HUES64 (cell line): ENCODE results near the gene HEBP1.

Source experiments
- H3K27ac ChIP-seq: 2 replicates; pipeline ENCODE4 v1.7.0; 2013; ENCODE audit warnings: low read depth, low read length, inconsistent platforms
- H3K27me3 ChIP-seq: 2 replicates; pipeline ENCODE4 v1.6.1; 2013; ENCODE audit warnings: mild to moderate bottlenecking, low read length; ENCODE audit not compliant: insufficient read depth
- H3K36me3 ChIP-seq: 2 replicates; pipeline ENCODE4 v1.6.1; 2013; ENCODE audit warnings: mild to moderate bottlenecking, low read length; ENCODE audit not compliant: insufficient read depth
- H3K4me1 ChIP-seq: 2 replicates; pipeline ENCODE4 v1.6.1; 2013; ENCODE audit warnings: mild to moderate bottlenecking, low read length, moderate library complexity; ENCODE audit not compliant: insufficient read depth
- H3K4me3 ChIP-seq: 2 replicates; pipeline ENCODE4 v1.5.1; 2013; ENCODE audit warnings: mild to moderate bottlenecking, low read length, moderate library complexity
- H3K9ac ChIP-seq: 2 replicates; pipeline ENCODE4 v1.6.1; 2013; ENCODE audit warnings: mild to moderate bottlenecking, low read depth, low read length
- H3K9me3 ChIP-seq: 2 replicates; pipeline ENCODE4 v1.6.1; 2013; ENCODE audit warnings: low read depth, low read length; ENCODE audit not compliant: insufficient read depth
- WGBS: fragments of 150-250, 120-280 bp; methylation state at CpG from one replicate; pipeline ENCODE4 v1.1.7; 2013; ENCODE audit warnings: missing lambda C conversion rate; 5-methylcytosine and 5-hydroxymethylcytosine counted together

Gene HEBP1

GRCh38 chr12:12976366-12976765 is 23.7 kb downstream of the HEBP1 start:
- Histone ChIP-seq H3K9ac (no peak overlapping the region), H3K27me3 (no peaks in the 10 kb centered on the region), H3K4me3 (no peak overlapping the region), H3K27ac (no peak overlapping the region), H3K36me3 (peaks cover 53% of the 10 kb centered on the region), H3K4me1 (no peaks in the 10 kb centered on the region; the same call in 1 of the 2 replicates), H3K9me3 (peaks cover 7% of the 10 kb centered on the region; the same call in 1 of the 2 replicates)
- WGBS = 98% methylated on average over 2 of the region's 2 CpGs

- Histone ChIP-seq H3K27me3 (no peaks in the 10 kb centered on the region), H3K36me3 (peaks cover 45% of the 10 kb centered on the region), H3K9me3 (peaks cover 7% of the 10 kb centered on the region; the same call in 1 of the 2 replicates), H3K4me1 (no peaks in the 10 kb centered on the region; the same call in 1 of the 2 replicates), H3K27ac (no peak overlapping the region), H3K9ac (no peak overlapping the region), H3K4me3 (no peak overlapping the region)
- 84% methylated on average over 14 of the region's 14 CpGs for WGBS
These were observed 24.6 kb downstream of the HEBP1 start for GRCh38 chr12:12975322-12976077.

GRCh38 chr12:12974211-12974610 is 25.9 kb downstream of the HEBP1 start:
- no peaks in the 10 kb centered on the region for H3K27me3 ChIP-seq
- no peak overlapping the region for H3K4me3 ChIP-seq
- no peaks in the 10 kb centered on the region for H3K4me1 ChIP-seq
- peaks cover 7% of the 10 kb centered on the region; the same call in 1 of the 2 replicates for H3K9me3 ChIP-seq
- H3K27ac ChIP-seq = no peak overlapping the region
- 92% methylated on average over 4 of the region's 4 CpGs for WGBS
- H3K9ac ChIP-seq = no peak overlapping the region
- peaks cover 36% of the 10 kb centered on the region for H3K36me3 ChIP-seq

GRCh38 chr12:12973019-12973418 is 27.0 kb downstream of the HEBP1 start:
- peaks cover 7% of the 10 kb centered on the region; the same call in 1 of the 2 replicates for H3K9me3 ChIP-seq
- WGBS = 83% methylated on average over 2 of the region's 2 CpGs
- peaks cover 36% of the 10 kb centered on the region for H3K36me3 ChIP-seq
- no peaks in the 10 kb centered on the region for H3K27me3 ChIP-seq
- no peaks in the 10 kb centered on the region for H3K4me1 ChIP-seq
- H3K9ac ChIP-seq = no peak overlapping the region
- H3K27ac ChIP-seq = no peak overlapping the region
- no peak overlapping the region for H3K4me3 ChIP-seq

- H3K27me3 ChIP-seq = no peaks in the 10 kb centered on the region
- H3K27ac ChIP-seq = no peak overlapping the region
- H3K9ac ChIP-seq = no peak overlapping the region
- 90% methylated on average over 4 of the region's 4 CpGs for WGBS
- H3K36me3 ChIP-seq = 0 out of 2 replicates have a peak, but pooled peaks cover 4% of the 10 kb centered on the region
- H3K9me3 ChIP-seq = no peaks in the 10 kb centered on the region
- H3K4me1 ChIP-seq = no peaks in the 10 kb centered on the region
- H3K4me3 ChIP-seq = no peak overlapping the region
These were observed 34.2 kb downstream of the HEBP1 start for GRCh38 chr12:12965836-12966235.

GRCh38 chr12:12964255-12964654 is 35.8 kb downstream of the HEBP1 start:
- Histone ChIP-seq H3K4me3 (no peak overlapping the region), H3K27ac (no peak overlapping the region), H3K4me1 (no peaks in the 10 kb centered on the region), H3K9ac (no peak overlapping the region), H3K36me3 (0 out of 2 replicates have a peak, but pooled peaks cover 4% of the 10 kb centered on the region), H3K27me3 (no peaks in the 10 kb centered on the region), H3K9me3 (no peaks in the 10 kb centered on the region)
- WGBS = 93% methylated on average over 4 of the region's 4 CpGs

GRCh38 chr12:12960639-12961209 is 39.3 kb downstream of the HEBP1 start:
- 92% methylated on average over 5 of the region's 5 CpGs for WGBS
- no peak overlapping the region for H3K9ac ChIP-seq
- no peak overlapping the region for H3K4me3 ChIP-seq
- H3K9me3 ChIP-seq = no peaks in the 10 kb centered on the region
- no peaks in the 10 kb centered on the region for H3K36me3 ChIP-seq
- no peaks in the 10 kb centered on the region for H3K4me1 ChIP-seq
- H3K27ac ChIP-seq = no peak overlapping the region
- H3K27me3 ChIP-seq = no peaks in the 10 kb centered on the region

- Histone ChIP-seq H3K36me3 (no peaks in the 10 kb centered on the region), H3K27ac (no peak overlapping the region), H3K27me3 (no peaks in the 10 kb centered on the region), H3K4me1 (no peaks in the 10 kb centered on the region; the same call in 1 of the 2 replicates), H3K9ac (no peak overlapping the region), H3K4me3 (no peak overlapping the region), H3K9me3 (no peaks in the 10 kb centered on the region)
- WGBS = 93% methylated on average over 5 of the region's 7 CpGs
These were observed 41.2 kb downstream of the HEBP1 start for GRCh38 chr12:12958886-12959285.

- Histone ChIP-seq H3K9ac (no peak overlapping the region), H3K36me3 (no peaks in the 10 kb centered on the region), H3K4me1 (no peaks in the 10 kb centered on the region; the same call in 1 of the 2 replicates), H3K4me3 (no peak overlapping the region), H3K9me3 (no peaks in the 10 kb centered on the region), H3K27me3 (no peaks in the 10 kb centered on the region), H3K27ac (no peak overlapping the region)
- 93% methylated on average over 6 of the region's 6 CpGs for whole genome bisulfite sequencing
These were observed 45.0 kb downstream of the HEBP1 start for GRCh38 chr12:12954878-12955625.

GRCh38 chr12:12954356-12954755 is 45.7 kb downstream of the HEBP1 start:
- H3K4me1 ChIP-seq = no peaks in the 10 kb centered on the region; the same call in 1 of the 2 replicates
- no peaks in the 10 kb centered on the region for H3K9me3 ChIP-seq
- peaks cover 5% of the 10 kb centered on the region; the same call in 1 of the 2 replicates for H3K36me3 ChIP-seq
- H3K9ac ChIP-seq = no peak overlapping the region
- no peak overlapping the region for H3K27ac ChIP-seq
- WGBS = 88% methylated on average over 4 of the region's 4 CpGs
- no peak overlapping the region for H3K4me3 ChIP-seq
- no peaks in the 10 kb centered on the region for H3K27me3 ChIP-seq

GRCh38 chr12:12952036-12952435 is 48.0 kb downstream of the HEBP1 start, which contains the start of gene GPRC5D:
GPRC5D (minus strand) TSS chr12:12952170; CDS start chr12:12950384, 1,786 bp downstream.
- H3K27ac ChIP-seq = no peak within 1 kb of the TSS
- H3K9me3 ChIP-seq = no peaks in the 10 kb centered on the region
- no peak within 1 kb of the TSS for H3K9ac ChIP-seq
- H3K4me3 ChIP-seq = no peak within 1 kb of the TSS
- no peaks in the 10 kb centered on the region; the same call in 1 of the 2 replicates for H3K4me1 ChIP-seq
- peaks cover 12% of the 10 kb centered on the region; the same call in 1 of the 2 replicates for H3K36me3 ChIP-seq
- no peaks in the 10 kb centered on the region for H3K27me3 ChIP-seq
- WGBS = 92% methylated on average over 6 of the region's 6 CpGs
